ENCODE measurements around the gene RIMS1.
"Not testable (repeated sequence)": the region's sequence is repeated elsewhere in the genome, so short reads cannot be mapped to it uniquely, and the experiment has no call there.

Gene RIMS1

GRCh38 chr6:71983131-71983530 is 96.8 kb downstream of the RIMS1 start:
- Histone ChIP-seq H3K4me1 (ENCODE audit: control insufficient read depth, insufficient read depth, low read length) (no peaks in the 10 kb centered on the region), H3K4me2 (ENCODE audit: low read length) (no peak overlapping the region), H3K9ac (ENCODE audit: low read depth, low read length) (no peak overlapping the region), H3K9me3 (replicated peaks; ENCODE audit: low read length) (no peaks in the 10 kb centered on the region), H3K4me3 (ENCODE audit: low read length) (no peak overlapping the region), H3K36me3 (ENCODE audit: insufficient read depth, low read length) (no peaks in the 10 kb centered on the region), H3K27me3 (ENCODE audit: control insufficient read depth, insufficient read depth, low read length) (peaks cover 8% of the 10 kb centered on the region)

- no peak overlapping the region for H3K4me2 ChIP-seq (ENCODE audit: low read length)
- H3K27me3 ChIP-seq (ENCODE audit: control insufficient read depth, insufficient read depth, low read length) = peaks cover 13% of the 10 kb centered on the region
- H3K4me1 ChIP-seq (ENCODE audit: control insufficient read depth, insufficient read depth, low read length) = no peaks in the 10 kb centered on the region
- H3K4me3 ChIP-seq (ENCODE audit: low read length) = no peak overlapping the region
- no peak overlapping the region for H3K9ac ChIP-seq (ENCODE audit: low read depth, low read length)
- no peaks in the 10 kb centered on the region for H3K36me3 ChIP-seq (ENCODE audit: insufficient read depth, low read length)
- H3K9me3 ChIP-seq (replicated peaks; ENCODE audit: low read length) = no peaks in the 10 kb centered on the region
These were observed 108.4 kb downstream of the RIMS1 start for GRCh38 chr6:71994705-71995271.

- Histone ChIP-seq H3K4me3 (ENCODE audit: low read length) (no peak overlapping the region), H3K4me1 (ENCODE audit: control insufficient read depth, insufficient read depth, low read length) (no peaks in the 10 kb centered on the region), H3K4me2 (ENCODE audit: low read length) (no peak overlapping the region), H3K9ac (ENCODE audit: low read depth, low read length) (no peak overlapping the region), H3K9me3 (replicated peaks; ENCODE audit: low read length) (no peaks in the 10 kb centered on the region), H3K36me3 (ENCODE audit: insufficient read depth, low read length) (no peaks in the 10 kb centered on the region), H3K27me3 (ENCODE audit: control insufficient read depth, insufficient read depth, low read length) (peaks cover 10% of the 10 kb centered on the region)
These were observed 111.0 kb downstream of the RIMS1 start for GRCh38 chr6:71997341-71997740.

GRCh38 chr6:72002415-72002814 is 116.1 kb downstream of the RIMS1 start:
- no peaks in the 10 kb centered on the region for H3K4me1 ChIP-seq (ENCODE audit: control insufficient read depth, insufficient read depth, low read length)

GRCh38 chr6:72006591-72006990 is 120.2 kb downstream of the RIMS1 start:
- H3K36me3 ChIP-seq (ENCODE audit: insufficient read depth, low read length); H3K4me2 ChIP-seq (ENCODE audit: low read length); H3K4me1 ChIP-seq (ENCODE audit: control insufficient read depth, insufficient read depth, low read length); H3K9me3 ChIP-seq (replicated peaks; ENCODE audit: low read length); H3K27me3 ChIP-seq (ENCODE audit: control insufficient read depth, insufficient read depth, low read length); H3K4me3 ChIP-seq (ENCODE audit: low read length); H3K9ac ChIP-seq (ENCODE audit: low read depth, low read length): not testable (repeated sequence)

More at GRCh38 chr6:72002415-72002814, 116.1 kb downstream of the RIMS1 start:
- no peak overlapping the region for H3K9ac ChIP-seq (ENCODE audit: low read depth, low read length)
- no peak overlapping the region for H3K4me2 ChIP-seq (ENCODE audit: low read length)
- H3K36me3 ChIP-seq (ENCODE audit: insufficient read depth, low read length) = no peaks in the 10 kb centered on the region
- no peaks in the 10 kb centered on the region for H3K9me3 ChIP-seq (replicated peaks; ENCODE audit: low read length)
- H3K4me3 ChIP-seq (ENCODE audit: low read length) = no peak overlapping the region
- peaks cover 10% of the 10 kb centered on the region for H3K27me3 ChIP-seq (ENCODE audit: control insufficient read depth, insufficient read depth, low read length)

GRCh38 chr6:72022830-72023229 is 136.5 kb downstream of the RIMS1 start:
- Histone ChIP-seq H3K36me3 (ENCODE audit: insufficient read depth, low read length) (no peaks in the 10 kb centered on the region), H3K4me3 (ENCODE audit: low read length) (no peak overlapping the region), H3K4me1 (ENCODE audit: control insufficient read depth, insufficient read depth, low read length) (no peaks in the 10 kb centered on the region), H3K4me2 (ENCODE audit: low read length) (no peak overlapping the region), H3K9me3 (replicated peaks; ENCODE audit: low read length) (no peaks in the 10 kb centered on the region), H3K27me3 (ENCODE audit: control insufficient read depth, insufficient read depth, low read length) (peaks cover 10% of the 10 kb centered on the region), H3K9ac (ENCODE audit: low read depth, low read length) (no peak overlapping the region)

GRCh38 chr6:72031471-72031870 is 145.1 kb downstream of the RIMS1 start:
- no peak overlapping the region for H3K4me3 ChIP-seq (ENCODE audit: low read length)
- H3K4me1 ChIP-seq (ENCODE audit: control insufficient read depth, insufficient read depth, low read length) = no peaks in the 10 kb centered on the region
- no peak overlapping the region for H3K4me2 ChIP-seq (ENCODE audit: low read length)
- no peaks in the 10 kb centered on the region for H3K9me3 ChIP-seq (replicated peaks; ENCODE audit: low read length)
- peaks cover 5% of the 10 kb centered on the region for H3K27me3 ChIP-seq (ENCODE audit: control insufficient read depth, insufficient read depth, low read length)
- H3K9ac ChIP-seq (ENCODE audit: low read depth, low read length) = no peak overlapping the region
- no peaks in the 10 kb centered on the region for H3K36me3 ChIP-seq (ENCODE audit: insufficient read depth, low read length)

- no peak overlapping the region for H3K4me2 ChIP-seq (ENCODE audit: low read length)
These were observed 145.7 kb downstream of the RIMS1 start for GRCh38 chr6:72032086-72032485.

GRCh38 chr6:72035486-72035885 is 149.1 kb downstream of the RIMS1 start:
- Histone ChIP-seq H3K4me2 (ENCODE audit: low read length) (no peak overlapping the region), H3K4me3 (ENCODE audit: low read length) (no peak overlapping the region), H3K36me3 (ENCODE audit: insufficient read depth, low read length) (no peaks in the 10 kb centered on the region), H3K9me3 (replicated peaks; ENCODE audit: low read length) (no peaks in the 10 kb centered on the region), H3K9ac (ENCODE audit: low read depth, low read length) (no peak overlapping the region), H3K27me3 (ENCODE audit: control insufficient read depth, insufficient read depth, low read length) (peaks cover 5% of the 10 kb centered on the region), H3K4me1 (ENCODE audit: control insufficient read depth, insufficient read depth, low read length) (no peaks in the 10 kb centered on the region)

More at GRCh38 chr6:72032086-72032485, 145.7 kb downstream of the RIMS1 start:
- Histone ChIP-seq H3K4me3 (ENCODE audit: low read length) (no peak overlapping the region), H3K27me3 (ENCODE audit: control insufficient read depth, insufficient read depth, low read length) (peaks cover 5% of the 10 kb centered on the region), H3K9me3 (replicated peaks; ENCODE audit: low read length) (no peaks in the 10 kb centered on the region), H3K9ac (ENCODE audit: low read depth, low read length) (no peak overlapping the region), H3K36me3 (ENCODE audit: insufficient read depth, low read length) (no peaks in the 10 kb centered on the region), H3K4me1 (ENCODE audit: control insufficient read depth, insufficient read depth, low read length) (no peaks in the 10 kb centered on the region)

- Histone ChIP-seq H3K9ac (ENCODE audit: low read depth, low read length) (no peak overlapping the region), H3K4me3 (ENCODE audit: low read length) (no peak overlapping the region), H3K9me3 (replicated peaks; ENCODE audit: low read length) (no peaks in the 10 kb centered on the region), H3K36me3 (ENCODE audit: insufficient read depth, low read length) (no peaks in the 10 kb centered on the region), H3K4me1 (ENCODE audit: control insufficient read depth, insufficient read depth, low read length) (no peaks in the 10 kb centered on the region), H3K4me2 (ENCODE audit: low read length) (no peak overlapping the region), H3K27me3 (ENCODE audit: control insufficient read depth, insufficient read depth, low read length) (peaks cover 5% of the 10 kb centered on the region)
These were observed 149.6 kb downstream of the RIMS1 start for GRCh38 chr6:72035966-72036365.

- H3K36me3 ChIP-seq (ENCODE audit: insufficient read depth, low read length) = no peaks in the 10 kb centered on the region
- H3K9ac ChIP-seq (ENCODE audit: low read depth, low read length) = no peak overlapping the region
- no peaks in the 10 kb centered on the region for H3K9me3 ChIP-seq (replicated peaks; ENCODE audit: low read length)
- H3K4me2 ChIP-seq (ENCODE audit: low read length) = no peak overlapping the region
- peaks cover 5% of the 10 kb centered on the region for H3K27me3 ChIP-seq (ENCODE audit: control insufficient read depth, insufficient read depth, low read length)
- no peaks in the 10 kb centered on the region for H3K4me1 ChIP-seq (ENCODE audit: control insufficient read depth, insufficient read depth, low read length)
- no peak overlapping the region for H3K4me3 ChIP-seq (ENCODE audit: low read length)
These were observed 150.7 kb downstream of the RIMS1 start for GRCh38 chr6:72037006-72037405.

GRCh38 chr6:72040111-72040510 is 153.8 kb downstream of the RIMS1 start:
- H3K9ac ChIP-seq (ENCODE audit: low read depth, low read length) = no peak overlapping the region
- H3K4me1 ChIP-seq (ENCODE audit: control insufficient read depth, insufficient read depth, low read length) = no peaks in the 10 kb centered on the region
- H3K4me2 ChIP-seq (ENCODE audit: low read length) = no peak overlapping the region
- H3K36me3 ChIP-seq (ENCODE audit: insufficient read depth, low read length) = no peaks in the 10 kb centered on the region
- no peaks in the 10 kb centered on the region for H3K9me3 ChIP-seq (replicated peaks; ENCODE audit: low read length)
- H3K4me3 ChIP-seq (ENCODE audit: low read length) = no peak overlapping the region
- H3K27me3 ChIP-seq (ENCODE audit: control insufficient read depth, insufficient read depth, low read length) = peaks cover 5% of the 10 kb centered on the region
